ENCODE data around the gene TIE1. TPM values are rescaled to one million over a fixed set of nuclear protein-coding genes. Genes with fewer than 3 reads are reported as not detected.

Gene TIE1
- total RNA-seq, 1 donor from 2014 or later: 0.98 TPM

DNA sequence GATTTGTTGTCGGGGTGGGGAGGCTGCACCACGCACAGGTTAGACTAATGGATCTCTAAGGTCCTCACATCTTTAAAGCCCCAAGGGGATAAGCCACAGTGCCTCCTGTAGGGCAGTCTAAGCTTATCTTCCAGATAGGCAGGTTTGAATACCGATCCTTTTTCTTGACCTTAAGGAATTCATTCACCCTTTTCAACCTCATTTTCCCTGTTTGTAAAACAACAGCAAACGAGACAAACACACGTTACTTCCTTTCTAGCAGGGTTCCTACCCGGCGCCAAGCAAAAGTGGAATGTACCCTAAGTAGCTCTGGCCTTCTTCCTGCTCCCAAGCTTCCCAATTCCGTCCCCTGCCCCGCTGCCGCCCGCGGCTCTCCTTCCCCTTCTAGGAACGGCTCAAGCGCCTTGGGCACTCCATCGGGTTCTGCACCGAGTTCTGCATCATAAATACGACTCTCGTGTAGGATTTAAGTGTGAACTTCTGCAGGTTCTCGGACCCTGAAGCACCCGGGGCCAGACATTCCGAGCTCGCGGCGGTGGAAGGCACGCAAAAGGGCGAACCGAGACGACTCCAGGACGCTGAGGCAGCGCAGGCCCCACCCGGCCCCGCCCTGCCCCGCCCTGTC, 57.5 kb downstream of the TIE1 start:
- FAIRE-seq: no peak
- TF ChIP-seq, protein P1, sequence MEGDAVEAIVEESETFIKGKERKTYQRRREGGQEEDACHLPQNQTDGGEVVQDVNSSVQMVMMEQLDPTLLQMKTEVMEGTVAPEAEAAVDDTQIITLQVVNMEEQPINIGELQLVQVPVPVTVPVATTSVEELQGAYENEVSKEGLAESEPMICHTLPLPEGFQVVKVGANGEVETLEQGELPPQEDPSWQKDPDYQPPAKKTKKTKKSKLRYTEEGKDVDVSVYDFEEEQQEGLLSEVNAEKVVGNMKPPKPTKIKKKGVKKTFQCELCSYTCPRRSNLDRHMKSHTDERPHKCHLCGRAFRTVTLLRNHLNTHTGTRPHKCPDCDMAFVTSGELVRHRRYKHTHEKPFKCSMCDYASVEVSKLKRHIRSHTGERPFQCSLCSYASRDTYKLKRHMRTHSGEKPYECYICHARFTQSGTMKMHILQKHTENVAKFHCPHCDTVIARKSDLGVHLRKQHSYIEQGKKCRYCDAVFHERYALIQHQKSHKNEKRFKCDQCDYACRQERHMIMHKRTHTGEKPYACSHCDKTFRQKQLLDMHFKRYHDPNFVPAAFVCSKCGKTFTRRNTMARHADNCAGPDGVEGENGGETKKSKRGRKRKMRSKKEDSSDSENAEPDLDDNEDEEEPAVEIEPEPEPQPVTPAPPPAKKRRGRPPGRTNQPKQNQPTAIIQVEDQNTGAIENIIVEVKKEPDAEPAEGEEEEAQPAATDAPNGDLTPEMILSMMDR (IDR thresholded peaks at IDR 0.05; ENCODE audit: insufficient read depth, low read depth, low read length): peak; percentile 24
- TF ChIP-seq EZH2 (IDR thresholded peaks at IDR 0.05; ENCODE audit: insufficient read depth, low read length): no peak
- Histone ChIP-seq H3K9ac (ENCODE audit: low read length) (peak overlapping the region; percentile 88), H3K9me3 (ENCODE audit: insufficient read depth, low read depth, low read length) (no peaks in the 10 kb centered on the region), H3K4me3 (ENCODE audit: insufficient read depth, low read depth, low read length) (peak overlapping the region; percentile 73), H3K4me1 (ENCODE audit: insufficient read depth, low read length) (peaks cover 29% of the 10 kb centered on the region), H3K4me2 (ENCODE audit: low read length) (peak overlapping the region; percentile 92), H3K79me2 (ENCODE audit: insufficient read depth, low read length) (peaks cover 42% of the 10 kb centered on the region), H3K27me3 (ENCODE audit: insufficient read depth, low read length) (no peaks in the 10 kb centered on the region), H2AFZ (ENCODE audit: low read depth, low read length) (peak overlapping the region; percentile 71), H4K20me1 (ENCODE audit: insufficient read depth, low read length) (peaks cover 31% of the 10 kb centered on the region), H3K27ac (ENCODE audit: low read depth, low read length) (peak overlapping the region; percentile 70), H3K36me3 (ENCODE audit: insufficient read depth, low read length) (peaks cover 26% of the 10 kb centered on the region)
- H3K4me1 Mint-ChIP-seq (ENCODE audit: low read depth, unreplicated experiment): peaks cover 2% of the 10 kb centered on the region
- peaks cover 13% of the 10 kb centered on the region for H3K36me3 Mint-ChIP-seq (ENCODE audit: low read depth, unreplicated experiment)
- H3K4me3 Mint-ChIP-seq (ENCODE audit: unreplicated experiment): peak overlapping the region; percentile 92
- H3K9me3 Mint-ChIP-seq (ENCODE audit: unreplicated experiment): no peaks in the 10 kb centered on the region
- no peaks in the 10 kb centered on the region for H3K27me3 Mint-ChIP-seq (ENCODE audit: low read depth, unreplicated experiment)
- DNase-seq (ENCODE audit: low read depth): peak; percentile 41
- peak overlapping the region; percentile 94 for H3K27ac Mint-ChIP-seq (ENCODE audit: unreplicated experiment)

DNA sequence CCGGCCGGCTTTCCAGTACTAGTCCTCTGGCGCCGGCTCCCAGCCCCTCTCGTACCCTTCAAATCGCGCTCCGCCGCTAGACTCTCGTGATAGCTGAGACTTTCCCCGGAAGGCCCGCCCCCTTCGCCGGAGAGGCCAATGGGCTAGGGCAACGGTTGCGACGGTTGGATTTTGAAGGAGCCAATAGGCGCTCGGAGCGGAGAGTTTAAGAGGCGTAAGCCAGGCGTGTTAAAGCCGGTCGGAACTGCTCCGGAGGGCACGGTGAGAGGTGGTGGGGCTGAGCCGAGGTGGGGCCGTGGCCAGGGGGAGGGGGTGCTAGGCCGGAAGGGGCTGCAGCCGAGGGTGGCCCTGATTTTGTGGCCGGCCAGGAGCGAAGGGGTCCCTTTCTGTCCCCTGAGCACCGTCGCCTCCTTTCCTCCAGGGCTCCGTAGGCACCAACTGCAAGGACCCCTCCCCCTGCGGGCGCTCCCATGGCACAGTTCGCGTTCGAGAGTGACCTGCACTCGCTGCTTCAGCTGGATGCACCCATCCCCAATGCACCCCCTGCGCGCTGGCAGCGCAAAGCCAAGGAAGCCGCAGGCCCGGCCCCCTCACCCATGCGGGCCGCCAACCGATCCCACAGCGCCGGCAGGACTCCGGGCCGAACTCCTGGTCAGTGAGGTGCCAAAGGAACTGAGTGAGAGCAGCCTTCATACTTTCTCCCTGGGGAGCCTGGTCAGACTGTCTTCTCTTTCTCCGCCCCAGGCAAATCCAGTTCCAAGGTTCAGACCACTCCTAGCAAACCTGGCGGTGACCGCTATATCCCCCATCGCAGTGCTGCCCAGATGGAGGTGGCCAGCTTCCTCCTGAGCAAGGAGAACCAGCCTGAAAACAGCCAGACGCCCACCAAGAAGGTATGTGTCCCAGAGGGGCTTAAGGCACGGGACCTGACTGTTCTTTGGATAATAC, 58.2 kb downstream of the TIE1 start, which contains the start of gene CDC20:
Gene CDC20, plus strand, starts transcription at position 236 of the 948 bp plus-strand sequence. Its CDS starts 235 bp downstream, at position 471.
- peaks cover 36% of the 10 kb centered on the region for H4K20me1 ChIP-seq (ENCODE audit: insufficient read depth, low read length)
- peaks cover 34% of the 10 kb centered on the region for H3K36me3 ChIP-seq (ENCODE audit: insufficient read depth, low read length)
- peak within 1 kb of the TSS; percentile 79 for H3K4me3 ChIP-seq (ENCODE audit: insufficient read depth, low read depth, low read length)
- H3K4me1 ChIP-seq (ENCODE audit: insufficient read depth, low read length): peaks cover 29% of the 10 kb centered on the region
- Mint-ChIP-seq H3K27me3 (ENCODE audit: low read depth, unreplicated experiment) (no peaks in the 10 kb centered on the region), H3K4me3 (ENCODE audit: unreplicated experiment) (peak within 1 kb of the TSS; percentile 92), H3K27ac (ENCODE audit: unreplicated experiment) (peak within 1 kb of the TSS; percentile 94), H3K9me3 (ENCODE audit: unreplicated experiment) (no peaks in the 10 kb centered on the region), H3K4me1 (ENCODE audit: low read depth, unreplicated experiment) (peaks cover 2% of the 10 kb centered on the region), H3K36me3 (ENCODE audit: low read depth, unreplicated experiment) (peaks cover 18% of the 10 kb centered on the region)
- H3K27me3 ChIP-seq (ENCODE audit: insufficient read depth, low read length): no peaks in the 10 kb centered on the region
- DNase-seq (ENCODE audit: low read depth) (peak; percentile 83), FAIRE-seq (no peak)
- peak within 1 kb of the TSS; percentile 88 for H3K9ac ChIP-seq (ENCODE audit: low read length)
- TF ChIP-seq, protein P1 (IDR thresholded peaks at IDR 0.05; ENCODE audit: insufficient read depth, low read depth, low read length): no peak
- TF ChIP-seq EZH2 (IDR thresholded peaks at IDR 0.05; ENCODE audit: insufficient read depth, low read length): no peak
- H3K9me3 ChIP-seq (ENCODE audit: insufficient read depth, low read depth, low read length): no peaks in the 10 kb centered on the region
- H3K79me2 ChIP-seq (ENCODE audit: insufficient read depth, low read length): peaks cover 50% of the 10 kb centered on the region
- H3K27ac ChIP-seq (ENCODE audit: low read depth, low read length): peak within 1 kb of the TSS; percentile 72
- peak within 1 kb of the TSS; percentile 92 for H3K4me2 ChIP-seq (ENCODE audit: low read length)
- peak within 1 kb of the TSS; percentile 71 for H2AFZ ChIP-seq (ENCODE audit: low read depth, low read length)

Measured in astrocyte (in vitro differentiated cells and primary cell).